Body of pancreas (tissue), 4 donors: ENCODE results near the gene XRCC6.

ENCODE experiments used
- POLR2A ChIP-seq, 3 donors: fragments of 450-650 bp; IDR thresholded peaks; one replicate each; pipeline ENCODE4 v1.6.1; 2016; ENCODE audit warnings: antibody characterized with exemption in 3 of 3, mild to moderate bottlenecking in 2 of 3
- TF ChIP-seq, protein P1 (sequence below), 7 experiments: fragments of 450-650 bp in 4 of 7; fragments of 200-600 bp in 3 of 7; sonication (generic) in 3 of 7; IDR thresholded peaks; one replicate each; pipeline ENCODE4 v1.5.1; 2016 to 2019; ENCODE audit warnings: antibody characterized with exemption in 7 of 7

DNA sequence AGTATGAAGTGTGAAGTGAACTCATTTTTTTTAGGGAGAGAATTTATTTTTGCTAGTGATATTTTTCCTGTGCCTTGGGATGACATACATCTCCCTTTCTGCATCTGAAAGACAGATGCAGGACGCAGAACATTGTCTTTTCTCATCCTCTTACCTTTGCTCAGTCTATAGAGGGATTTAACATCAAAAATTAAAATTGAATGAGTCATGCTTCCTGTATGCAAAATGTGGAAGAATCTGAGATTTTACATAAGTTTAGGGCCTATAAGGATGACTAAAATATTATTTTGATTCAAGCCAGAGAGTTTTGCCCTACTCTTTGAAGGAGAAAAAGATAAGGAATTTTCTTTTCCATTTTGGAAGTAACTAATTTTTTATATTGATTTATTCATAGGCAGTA, 27.3 kb downstream of the XRCC6 start:
- TF ChIP-seq, protein P1, sequence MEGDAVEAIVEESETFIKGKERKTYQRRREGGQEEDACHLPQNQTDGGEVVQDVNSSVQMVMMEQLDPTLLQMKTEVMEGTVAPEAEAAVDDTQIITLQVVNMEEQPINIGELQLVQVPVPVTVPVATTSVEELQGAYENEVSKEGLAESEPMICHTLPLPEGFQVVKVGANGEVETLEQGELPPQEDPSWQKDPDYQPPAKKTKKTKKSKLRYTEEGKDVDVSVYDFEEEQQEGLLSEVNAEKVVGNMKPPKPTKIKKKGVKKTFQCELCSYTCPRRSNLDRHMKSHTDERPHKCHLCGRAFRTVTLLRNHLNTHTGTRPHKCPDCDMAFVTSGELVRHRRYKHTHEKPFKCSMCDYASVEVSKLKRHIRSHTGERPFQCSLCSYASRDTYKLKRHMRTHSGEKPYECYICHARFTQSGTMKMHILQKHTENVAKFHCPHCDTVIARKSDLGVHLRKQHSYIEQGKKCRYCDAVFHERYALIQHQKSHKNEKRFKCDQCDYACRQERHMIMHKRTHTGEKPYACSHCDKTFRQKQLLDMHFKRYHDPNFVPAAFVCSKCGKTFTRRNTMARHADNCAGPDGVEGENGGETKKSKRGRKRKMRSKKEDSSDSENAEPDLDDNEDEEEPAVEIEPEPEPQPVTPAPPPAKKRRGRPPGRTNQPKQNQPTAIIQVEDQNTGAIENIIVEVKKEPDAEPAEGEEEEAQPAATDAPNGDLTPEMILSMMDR (IDR thresholded peaks at IDR 0.05), result no peak
- TF ChIP-seq POLR2A (IDR thresholded peaks at IDR 0.05), result no peak
